ENCODE results near the gene CDKN1C. TPM values are rescaled to one million over a fixed set of nuclear protein-coding genes. Genes with fewer than 3 reads are reported as not detected.

CDKN1C gene
- polyA plus RNA-seq, 1 donor from 2014 or later: 36.7 TPM

DNA sequence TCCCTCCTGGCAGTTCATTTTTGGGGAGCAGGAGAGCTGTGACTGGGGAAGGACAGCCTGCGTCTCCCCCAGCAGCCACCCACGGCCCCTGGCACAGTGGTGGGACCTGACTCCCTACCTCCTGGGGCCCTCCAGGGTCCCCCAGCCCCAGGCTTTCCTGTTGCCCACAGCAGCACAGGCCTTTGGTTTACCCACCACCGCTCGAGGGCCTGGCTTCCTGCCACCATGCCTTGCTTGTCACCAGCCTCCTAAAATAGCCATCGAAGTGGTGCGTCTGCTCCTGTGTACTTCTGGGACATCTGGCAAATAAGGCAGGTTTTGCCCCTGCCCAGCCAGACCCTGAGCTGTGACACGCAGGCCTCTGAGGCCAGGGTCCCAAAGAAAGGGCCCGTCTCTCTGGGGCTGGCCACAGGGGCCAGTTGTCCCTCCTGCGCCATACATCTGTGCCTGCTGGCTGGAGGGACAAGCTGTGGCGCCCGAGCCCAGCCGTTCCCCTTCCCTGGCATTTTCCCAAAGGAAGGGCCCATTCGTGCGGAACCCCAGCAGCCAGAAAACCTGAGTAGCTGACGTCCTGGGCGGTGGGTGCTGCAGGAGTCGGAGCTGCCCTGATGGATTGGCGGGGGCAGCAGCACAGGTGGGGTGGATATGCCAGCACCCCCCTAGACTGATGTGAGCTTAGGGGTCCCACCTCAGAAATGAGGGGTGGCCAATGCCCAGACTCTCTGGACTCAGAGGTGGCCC is 29.1 kb upstream of the CDKN1C start:
- Histone ChIP-seq H3K27ac (ENCODE audit: low read length) (no peak overlapping the region), H3K9me2 (ENCODE audit: insufficient read depth, low read length) (no peaks in the 10 kb centered on the region), H3K36me3 (ENCODE audit: insufficient read depth, low read length) (no peaks in the 10 kb centered on the region), H3K4me2 (ENCODE audit: low read length) (no peak overlapping the region), H2AFZ (ENCODE audit: low read depth, low read length) (no peak overlapping the region), H3F3A (ENCODE audit: insufficient read depth, low read length, poor library complexity, severe bottlenecking) (no peaks in the 10 kb centered on the region), H3K9ac (ENCODE audit: low read length) (no peak overlapping the region), H4K20me1 (ENCODE audit: insufficient read depth) (no peaks in the 10 kb centered on the region), H3K4me3 (ENCODE audit: low read length) (no peak overlapping the region), H3K9me3 (ENCODE audit: low read length) (no peaks in the 10 kb centered on the region), H3K27me3 (ENCODE audit: insufficient read depth, low read depth, low read length) (no peaks in the 10 kb centered on the region), H3K79me2 (replicated peaks; ENCODE audit: insufficient read depth, low read length) (no peaks in the 10 kb centered on the region)
- TF ChIP-seq EP300 (conservative IDR thresholded peaks at IDR 0.05; ENCODE audit: poor library complexity, severe bottlenecking): no peak
- TF ChIP-seq, protein P1, sequence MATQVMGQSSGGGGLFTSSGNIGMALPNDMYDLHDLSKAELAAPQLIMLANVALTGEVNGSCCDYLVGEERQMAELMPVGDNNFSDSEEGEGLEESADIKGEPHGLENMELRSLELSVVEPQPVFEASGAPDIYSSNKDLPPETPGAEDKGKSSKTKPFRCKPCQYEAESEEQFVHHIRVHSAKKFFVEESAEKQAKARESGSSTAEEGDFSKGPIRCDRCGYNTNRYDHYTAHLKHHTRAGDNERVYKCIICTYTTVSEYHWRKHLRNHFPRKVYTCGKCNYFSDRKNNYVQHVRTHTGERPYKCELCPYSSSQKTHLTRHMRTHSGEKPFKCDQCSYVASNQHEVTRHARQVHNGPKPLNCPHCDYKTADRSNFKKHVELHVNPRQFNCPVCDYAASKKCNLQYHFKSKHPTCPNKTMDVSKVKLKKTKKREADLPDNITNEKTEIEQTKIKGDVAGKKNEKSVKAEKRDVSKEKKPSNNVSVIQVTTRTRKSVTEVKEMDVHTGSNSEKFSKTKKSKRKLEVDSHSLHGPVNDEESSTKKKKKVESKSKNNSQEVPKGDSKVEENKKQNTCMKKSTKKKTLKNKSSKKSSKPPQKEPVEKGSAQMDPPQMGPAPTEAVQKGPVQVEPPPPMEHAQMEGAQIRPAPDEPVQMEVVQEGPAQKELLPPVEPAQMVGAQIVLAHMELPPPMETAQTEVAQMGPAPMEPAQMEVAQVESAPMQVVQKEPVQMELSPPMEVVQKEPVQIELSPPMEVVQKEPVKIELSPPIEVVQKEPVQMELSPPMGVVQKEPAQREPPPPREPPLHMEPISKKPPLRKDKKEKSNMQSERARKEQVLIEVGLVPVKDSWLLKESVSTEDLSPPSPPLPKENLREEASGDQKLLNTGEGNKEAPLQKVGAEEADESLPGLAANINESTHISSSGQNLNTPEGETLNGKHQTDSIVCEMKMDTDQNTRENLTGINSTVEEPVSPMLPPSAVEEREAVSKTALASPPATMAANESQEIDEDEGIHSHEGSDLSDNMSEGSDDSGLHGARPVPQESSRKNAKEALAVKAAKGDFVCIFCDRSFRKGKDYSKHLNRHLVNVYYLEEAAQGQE (IDR thresholded peaks at IDR 0.05; ENCODE audit: borderline replicate concordance): no peak
- no peak for TF ChIP-seq EZH2 (IDR thresholded peaks at IDR 0.05; ENCODE audit: borderline replicate concordance, insufficient read depth, low read length, poor library complexity, severe bottlenecking)
- TF ChIP-seq MXI1 (conservative IDR thresholded peaks at IDR 0.05; ENCODE audit: poor library complexity, severe bottlenecking): no peak
- TF ChIP-seq TAF1 (IDR thresholded peaks at IDR 0.05; ENCODE audit: low read depth): no peak
- TF ChIP-seq SMC3 (conservative IDR thresholded peaks at IDR 0.05; ENCODE audit: poor library complexity): no peak
- no peak for TF ChIP-seq POLR2AphosphoS5 (IDR thresholded peaks at IDR 0.05)
- TF ChIP-seq RAD21 (conservative IDR thresholded peaks at IDR 0.05): no peak
- TF ChIP-seq, protein P2, sequence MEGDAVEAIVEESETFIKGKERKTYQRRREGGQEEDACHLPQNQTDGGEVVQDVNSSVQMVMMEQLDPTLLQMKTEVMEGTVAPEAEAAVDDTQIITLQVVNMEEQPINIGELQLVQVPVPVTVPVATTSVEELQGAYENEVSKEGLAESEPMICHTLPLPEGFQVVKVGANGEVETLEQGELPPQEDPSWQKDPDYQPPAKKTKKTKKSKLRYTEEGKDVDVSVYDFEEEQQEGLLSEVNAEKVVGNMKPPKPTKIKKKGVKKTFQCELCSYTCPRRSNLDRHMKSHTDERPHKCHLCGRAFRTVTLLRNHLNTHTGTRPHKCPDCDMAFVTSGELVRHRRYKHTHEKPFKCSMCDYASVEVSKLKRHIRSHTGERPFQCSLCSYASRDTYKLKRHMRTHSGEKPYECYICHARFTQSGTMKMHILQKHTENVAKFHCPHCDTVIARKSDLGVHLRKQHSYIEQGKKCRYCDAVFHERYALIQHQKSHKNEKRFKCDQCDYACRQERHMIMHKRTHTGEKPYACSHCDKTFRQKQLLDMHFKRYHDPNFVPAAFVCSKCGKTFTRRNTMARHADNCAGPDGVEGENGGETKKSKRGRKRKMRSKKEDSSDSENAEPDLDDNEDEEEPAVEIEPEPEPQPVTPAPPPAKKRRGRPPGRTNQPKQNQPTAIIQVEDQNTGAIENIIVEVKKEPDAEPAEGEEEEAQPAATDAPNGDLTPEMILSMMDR (IDR thresholded peaks at IDR 0.05; ENCODE audit: poor library complexity, severe bottlenecking): no peak

DNA sequence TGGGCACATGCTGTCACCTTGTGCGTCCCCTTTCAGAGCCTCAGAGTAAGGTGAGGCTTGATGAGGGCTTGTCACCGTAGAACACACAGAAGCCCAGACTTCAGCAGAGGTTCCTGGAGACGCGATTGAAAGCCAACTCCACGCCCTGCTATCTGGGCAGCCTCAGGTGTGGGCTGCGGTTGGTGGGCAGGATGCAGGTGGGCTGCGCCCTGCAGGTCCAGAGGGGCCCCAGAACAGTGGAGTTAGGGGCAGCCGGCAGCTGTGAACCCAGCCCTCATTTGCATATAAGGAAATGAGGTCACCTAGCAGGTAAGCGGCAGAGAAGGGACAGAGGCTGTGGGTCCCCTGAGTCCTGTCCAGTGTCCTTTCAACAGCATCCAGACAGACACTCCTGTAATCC is 28.2 kb upstream of the CDKN1C start:
- H3F3A ChIP-seq (ENCODE audit: insufficient read depth, low read length, poor library complexity, severe bottlenecking): no peaks in the 10 kb centered on the region
- H3K27me3 ChIP-seq (ENCODE audit: insufficient read depth, low read depth, low read length): no peaks in the 10 kb centered on the region
- no peaks in the 10 kb centered on the region for H3K9me3 ChIP-seq (ENCODE audit: low read length)
- H3K27ac ChIP-seq (ENCODE audit: low read length): no peak overlapping the region
- H2AFZ ChIP-seq (ENCODE audit: low read depth, low read length): no peak overlapping the region
- no peaks in the 10 kb centered on the region for H3K9me2 ChIP-seq (ENCODE audit: insufficient read depth, low read length)
- H4K20me1 ChIP-seq (ENCODE audit: insufficient read depth): no peaks in the 10 kb centered on the region
- H3K4me2 ChIP-seq (ENCODE audit: low read length): no peak overlapping the region
- H3K79me2 ChIP-seq (replicated peaks; ENCODE audit: insufficient read depth, low read length): no peaks in the 10 kb centered on the region
- TF ChIP-seq, protein P2 (IDR thresholded peaks at IDR 0.05; ENCODE audit: poor library complexity, severe bottlenecking): no peak
- TF ChIP-seq RAD21 (conservative IDR thresholded peaks at IDR 0.05) (no peak), POLR2AphosphoS5 (IDR thresholded peaks at IDR 0.05) (no peak), EZH2 (IDR thresholded peaks at IDR 0.05; ENCODE audit: borderline replicate concordance, insufficient read depth, low read length, poor library complexity, severe bottlenecking) (no peak), TAF1 (IDR thresholded peaks at IDR 0.05; ENCODE audit: low read depth) (no peak), MXI1 (conservative IDR thresholded peaks at IDR 0.05; ENCODE audit: poor library complexity, severe bottlenecking) (no peak), SMC3 (conservative IDR thresholded peaks at IDR 0.05; ENCODE audit: poor library complexity) (no peak), EP300 (conservative IDR thresholded peaks at IDR 0.05; ENCODE audit: poor library complexity, severe bottlenecking) (no peak)
- TF ChIP-seq, protein P1 (IDR thresholded peaks at IDR 0.05; ENCODE audit: borderline replicate concordance): no peak
- no peak overlapping the region for H3K4me3 ChIP-seq (ENCODE audit: low read length)
- H3K9ac ChIP-seq (ENCODE audit: low read length): no peak overlapping the region
- H3K36me3 ChIP-seq (ENCODE audit: insufficient read depth, low read length): no peaks in the 10 kb centered on the region

Measured in neural cell (in vitro differentiated cells).